ENCODE data around the gene KRT33B. TPM values are rescaled to one million over a fixed set of nuclear protein-coding genes. Genes with fewer than 3 reads are reported as not detected.

Gene KRT33B
- total RNA-seq = not detected

GRCh38 chr17:41369713-41370112 is at the start of gene KRT33B:
Gene KRT33B (minus strand): TSS chr17:41369813. CDS start chr17:41369750, 63 bp downstream.
- Mint-ChIP-seq H3K4me1 (no peaks in the 10 kb centered on the region), H3K4me3 (no peak within 1 kb of the TSS), H3K9me3 (peaks cover 6% of the 10 kb centered on the region), H3K36me3 (no peaks in the 10 kb centered on the region), H3K27ac (no peak within 1 kb of the TSS), H3K27me3 (no peaks in the 10 kb centered on the region)
- no peak for DNase-seq

GRCh38 chr17:41418116-41418860 is 48.7 kb upstream of the KRT33B start:
- DNase-seq = no peak
- Mint-ChIP-seq H3K36me3 (no peaks in the 10 kb centered on the region), H3K9me3 (no peaks in the 10 kb centered on the region), H3K27ac (no peak overlapping the region), H3K4me3 (no peak overlapping the region), H3K27me3 (no peaks in the 10 kb centered on the region), H3K4me1 (peaks cover 7% of the 10 kb centered on the region)

GRCh38 chr17:41417576-41418015 is 48.0 kb upstream of the KRT33B start:
- Mint-ChIP-seq H3K27me3 (no peaks in the 10 kb centered on the region), H3K9me3 (no peaks in the 10 kb centered on the region), H3K4me3 (no peak overlapping the region), H3K36me3 (no peaks in the 10 kb centered on the region), H3K4me1 (peaks cover 7% of the 10 kb centered on the region), H3K27ac (no peak overlapping the region)
- no peak for DNase-seq

- no peak for DNase-seq
- H3K36me3 Mint-ChIP-seq = no peaks in the 10 kb centered on the region
- peaks cover 7% of the 10 kb centered on the region for H3K4me1 Mint-ChIP-seq
- H3K4me3 Mint-ChIP-seq = no peak overlapping the region
- H3K27me3 Mint-ChIP-seq = no peaks in the 10 kb centered on the region
- no peaks in the 10 kb centered on the region for H3K9me3 Mint-ChIP-seq
- no peak overlapping the region for H3K27ac Mint-ChIP-seq
These were observed 47.5 kb upstream of the KRT33B start for GRCh38 chr17:41417127-41417526.

- Mint-ChIP-seq H3K27me3 (no peaks in the 10 kb centered on the region), H3K36me3 (no peaks in the 10 kb centered on the region), H3K27ac (no peak overlapping the region), H3K4me3 (no peak overlapping the region), H3K9me3 (no peaks in the 10 kb centered on the region), H3K4me1 (peaks cover 7% of the 10 kb centered on the region)
- DNase-seq = no peak
These were observed 46.9 kb upstream of the KRT33B start for GRCh38 chr17:41416479-41416878.

DNA sequence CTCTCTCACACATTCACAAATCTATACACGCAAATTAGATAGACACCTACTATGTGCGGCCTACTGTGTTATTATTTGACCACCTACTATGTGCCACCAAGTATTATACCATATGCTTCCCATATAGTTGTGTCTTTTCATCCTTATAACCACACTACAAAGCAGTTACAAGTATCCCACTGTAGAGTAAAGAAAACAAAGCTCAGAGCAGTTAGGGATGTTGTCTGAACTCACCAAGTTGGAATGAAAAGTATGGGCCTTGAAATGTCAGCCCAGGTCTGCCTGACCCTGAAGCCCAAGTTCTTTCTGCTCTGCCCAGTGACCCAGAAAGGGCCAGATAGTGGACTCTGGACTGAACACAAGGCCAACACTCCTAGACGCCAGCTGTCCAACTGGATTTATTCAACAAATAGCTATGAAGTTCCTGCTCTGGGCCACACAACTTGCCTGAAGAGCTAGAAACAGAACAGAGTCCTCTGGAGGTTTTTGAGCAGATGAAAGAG is 46.3 kb upstream of the KRT33B start:
- no peaks in the 10 kb centered on the region for H3K9me3 Mint-ChIP-seq
- no peak for DNase-seq
- no peak overlapping the region for H3K4me3 Mint-ChIP-seq
- H3K27ac Mint-ChIP-seq = no peak overlapping the region
- no peaks in the 10 kb centered on the region for H3K27me3 Mint-ChIP-seq
- H3K36me3 Mint-ChIP-seq = no peaks in the 10 kb centered on the region
- peaks cover 7% of the 10 kb centered on the region for H3K4me1 Mint-ChIP-seq

DNA sequence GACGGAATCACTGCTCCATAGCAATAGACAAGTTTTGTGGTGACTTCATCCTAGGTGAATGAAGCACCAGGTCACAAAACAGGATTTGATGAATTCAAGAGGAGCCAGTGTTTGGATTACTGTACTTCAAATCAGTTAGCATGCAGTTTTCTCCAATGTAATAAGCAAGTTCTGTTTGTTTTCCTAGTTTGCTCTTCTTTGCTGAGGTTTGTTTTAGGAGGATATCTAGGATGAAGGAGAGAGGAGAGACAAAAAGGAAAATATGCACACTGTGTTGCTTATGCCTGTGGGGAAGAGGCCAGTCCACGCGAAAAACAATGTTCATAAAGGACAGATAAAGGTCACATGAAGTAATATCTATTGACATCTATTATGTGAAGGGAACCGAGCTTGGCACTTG is 45.8 kb upstream of the KRT33B start:
- H3K27me3 Mint-ChIP-seq = no peaks in the 10 kb centered on the region
- H3K4me1 Mint-ChIP-seq = peaks cover 7% of the 10 kb centered on the region
- no peak for DNase-seq
- H3K4me3 Mint-ChIP-seq = no peak overlapping the region
- no peaks in the 10 kb centered on the region for H3K36me3 Mint-ChIP-seq
- no peak overlapping the region for H3K27ac Mint-ChIP-seq
- no peaks in the 10 kb centered on the region for H3K9me3 Mint-ChIP-seq

DNA sequence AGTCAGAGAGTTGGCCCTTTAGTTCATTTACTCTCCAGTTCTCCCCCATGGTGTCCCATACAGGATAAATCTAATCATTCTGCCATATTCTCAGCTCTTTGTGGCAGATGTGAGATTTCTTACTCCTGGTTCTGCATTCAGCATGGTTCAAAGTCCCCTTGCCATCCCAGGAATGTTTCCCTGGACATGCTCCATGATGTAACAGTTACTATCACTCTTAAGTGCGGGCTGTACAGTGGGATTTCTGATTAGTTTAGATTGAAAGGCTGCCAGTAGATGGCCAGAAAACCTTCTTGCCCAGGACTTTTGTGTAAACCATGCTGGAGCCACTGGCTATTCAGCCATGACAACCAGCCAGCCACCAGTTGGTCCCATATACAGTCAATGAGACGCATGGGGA is 44.4 kb upstream of the KRT33B start:
- no peak for DNase-seq
- no peaks in the 10 kb centered on the region for H3K9me3 Mint-ChIP-seq
- H3K4me1 Mint-ChIP-seq = peaks cover 8% of the 10 kb centered on the region
- H3K27ac Mint-ChIP-seq = no peak overlapping the region
- no peaks in the 10 kb centered on the region for H3K36me3 Mint-ChIP-seq
- H3K27me3 Mint-ChIP-seq = no peaks in the 10 kb centered on the region
- no peak overlapping the region for H3K4me3 Mint-ChIP-seq

GRCh38 chr17:41413353-41413957 is 43.8 kb upstream of the KRT33B start:
- peaks cover 10% of the 10 kb centered on the region for H3K4me1 Mint-ChIP-seq
- H3K36me3 Mint-ChIP-seq = no peaks in the 10 kb centered on the region
- no peaks in the 10 kb centered on the region for H3K9me3 Mint-ChIP-seq
- no peak overlapping the region for H3K27ac Mint-ChIP-seq
- no peaks in the 10 kb centered on the region for H3K27me3 Mint-ChIP-seq
- no peak overlapping the region for H3K4me3 Mint-ChIP-seq
- no peak for DNase-seq

DNA sequence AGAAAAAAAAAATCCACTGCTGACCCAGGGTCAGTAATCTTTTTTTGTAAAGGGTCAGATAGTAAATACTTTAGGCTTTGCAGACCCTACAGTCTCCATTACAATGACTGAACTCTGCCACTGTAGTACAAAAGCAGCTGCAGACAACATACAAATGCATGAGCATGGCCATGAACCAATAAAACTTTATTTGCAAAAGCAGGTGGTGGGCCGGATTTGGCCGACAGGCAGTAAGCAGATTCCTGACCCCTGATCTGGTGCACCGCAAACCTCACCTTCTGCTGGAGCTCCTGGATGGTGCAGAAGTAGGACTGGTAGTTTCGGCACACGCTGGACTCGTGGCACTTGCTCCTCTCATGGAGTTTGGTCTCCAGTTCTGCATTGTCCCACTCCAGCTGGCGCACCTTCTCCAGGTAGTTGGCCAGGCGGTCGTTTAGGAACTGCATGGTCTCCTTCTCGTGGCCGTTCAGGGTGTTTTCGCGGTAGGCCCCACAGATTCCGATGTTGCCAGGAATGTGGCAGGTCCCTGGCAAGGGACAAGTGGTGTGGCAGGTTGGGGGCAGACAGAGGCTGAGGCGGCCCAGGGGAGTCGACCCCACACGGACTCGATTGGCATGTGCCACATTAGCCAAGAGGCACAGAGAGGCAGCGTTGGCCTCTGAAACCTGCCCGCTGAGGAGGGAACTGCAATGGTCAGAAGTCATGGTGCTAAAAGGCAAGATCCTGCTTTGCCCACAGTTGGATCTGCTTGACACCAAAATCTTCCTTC is 41.6 kb upstream of the KRT33B start:
- H3K36me3 Mint-ChIP-seq = no peaks in the 10 kb centered on the region
- peaks cover 7% of the 10 kb centered on the region for H3K4me1 Mint-ChIP-seq
- no peaks in the 10 kb centered on the region for H3K27me3 Mint-ChIP-seq
- no peak for DNase-seq
- no peak overlapping the region for H3K27ac Mint-ChIP-seq
- no peaks in the 10 kb centered on the region for H3K9me3 Mint-ChIP-seq
- H3K4me3 Mint-ChIP-seq = no peak overlapping the region

DNA sequence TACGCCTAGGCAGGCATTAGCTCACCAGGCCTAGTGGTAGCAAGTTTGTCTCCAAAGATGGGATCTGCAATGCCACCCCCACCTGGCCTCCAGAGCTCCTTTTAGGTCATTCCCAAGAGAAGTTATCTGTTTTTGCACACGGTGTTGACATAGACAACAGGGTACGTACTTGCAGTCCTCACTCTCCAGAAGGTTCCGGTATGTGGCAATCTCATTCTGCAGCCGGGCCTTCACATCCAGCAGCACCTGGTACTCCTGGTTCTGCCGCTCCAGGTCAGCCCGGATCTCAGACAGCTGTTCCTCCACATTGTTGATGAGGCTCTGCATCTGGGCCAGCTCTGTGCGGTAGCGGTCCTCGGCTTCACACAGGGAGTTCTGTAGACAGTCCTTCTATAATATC is 37.6 kb upstream of the KRT33B start:
- Mint-ChIP-seq H3K4me3 (no peak overlapping the region), H3K36me3 (no peaks in the 10 kb centered on the region), H3K9me3 (no peaks in the 10 kb centered on the region), H3K27ac (no peak overlapping the region), H3K27me3 (peaks cover 2% of the 10 kb centered on the region), H3K4me1 (peaks cover 30% of the 10 kb centered on the region)
- no peak for DNase-seq

GRCh38 chr17:41406205-41406604 is 36.6 kb upstream of the KRT33B start:
- DNase-seq = no peak

GRCh38 chr17:41404024-41404671 is 34.5 kb upstream of the KRT33B start:
- H3K4me3 Mint-ChIP-seq = no peak overlapping the region

More at GRCh38 chr17:41406205-41406604, 36.6 kb upstream of the KRT33B start:
- Mint-ChIP-seq H3K36me3 (no peaks in the 10 kb centered on the region), H3K9me3 (no peaks in the 10 kb centered on the region), H3K4me1 (peaks cover 31% of the 10 kb centered on the region), H3K27ac (no peak overlapping the region), H3K4me3 (no peak overlapping the region), H3K27me3 (peaks cover 3% of the 10 kb centered on the region)

DNA sequence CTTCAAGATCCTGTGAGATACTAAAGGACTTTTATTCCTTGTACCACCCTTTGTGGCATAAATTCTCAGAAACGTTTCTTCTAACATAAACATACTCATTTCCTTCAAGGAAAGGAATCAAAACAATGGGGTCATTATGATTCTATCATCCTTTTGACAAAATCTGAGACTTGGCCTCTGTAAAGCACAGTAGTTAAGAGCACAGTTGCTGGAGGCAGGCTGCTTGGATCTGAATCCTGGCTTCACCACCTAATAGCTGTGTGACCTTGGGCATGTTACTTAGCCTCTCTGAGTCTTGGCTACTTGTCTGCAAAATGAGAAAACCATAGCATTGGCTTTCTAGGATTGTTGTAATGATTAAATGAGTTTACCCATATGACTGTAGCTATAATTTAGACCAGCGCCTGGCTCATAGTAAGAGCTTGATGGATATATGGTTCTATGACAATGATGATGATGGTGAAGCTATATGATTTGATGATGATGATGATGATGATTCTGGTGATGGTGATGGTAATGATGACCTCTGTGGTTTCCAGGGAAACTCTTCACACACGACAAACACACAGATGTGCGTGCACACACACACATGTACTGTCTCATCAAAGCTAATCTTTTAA is 33.9 kb upstream of the KRT33B start:
- Mint-ChIP-seq H3K9me3 (no peaks in the 10 kb centered on the region), H3K4me1 (peaks cover 23% of the 10 kb centered on the region), H3K27me3 (peaks cover 3% of the 10 kb centered on the region), H3K4me3 (no peak overlapping the region), H3K27ac (peak overlapping the region; percentile 43), H3K36me3 (no peaks in the 10 kb centered on the region)
- DNase-seq = no peak

More at GRCh38 chr17:41404024-41404671, 34.5 kb upstream of the KRT33B start:
- peaks cover 27% of the 10 kb centered on the region for H3K4me1 Mint-ChIP-seq
- peaks cover 3% of the 10 kb centered on the region for H3K27me3 Mint-ChIP-seq
- H3K27ac Mint-ChIP-seq = peak overlapping the region; percentile 62
- no peaks in the 10 kb centered on the region for H3K9me3 Mint-ChIP-seq
- H3K36me3 Mint-ChIP-seq = no peaks in the 10 kb centered on the region
- peak; percentile 54 for DNase-seq
